Activated CD8-positive, alpha-beta memory T cell treated with anti-CD3 and anti-CD28 coated beads for 24 hours (primary cell): ENCODE results near the gene C4BPB.
A peak's percentile ranks its signal among the peaks of the same experiment; 100 is the strongest.
"Not testable (repeated sequence)": the region's sequence is repeated elsewhere in the genome, so short reads cannot be mapped to it uniquely, and the experiment has no call there.

Experiments used
- DNase-seq: peaks from one replicate; pipeline ENCODE4 v3.0.0-alpha.2; 2020

C4BPB gene

GRCh38 chr1:207088701-207089626 is at the start of gene C4BPB:
C4BPB (plus strand) TSS chr1:207088860; CDS start chr1:207089532, 672 bp downstream.
- no peak for DNase-seq

- no peak for DNase-seq
These were observed 49.1 kb upstream of the C4BPB start for GRCh38 chr1:207039380-207040180.

- DNase-seq = no peak
These were observed 48.5 kb upstream of the C4BPB start for GRCh38 chr1:207040181-207040533.

- DNase-seq = not testable (repeated sequence)
These were observed 47.3 kb upstream of the C4BPB start for GRCh38 chr1:207041397-207041796.

GRCh38 chr1:207045453-207045852 is 43.2 kb upstream of the C4BPB start:
- DNase-seq = no peak

DNA sequence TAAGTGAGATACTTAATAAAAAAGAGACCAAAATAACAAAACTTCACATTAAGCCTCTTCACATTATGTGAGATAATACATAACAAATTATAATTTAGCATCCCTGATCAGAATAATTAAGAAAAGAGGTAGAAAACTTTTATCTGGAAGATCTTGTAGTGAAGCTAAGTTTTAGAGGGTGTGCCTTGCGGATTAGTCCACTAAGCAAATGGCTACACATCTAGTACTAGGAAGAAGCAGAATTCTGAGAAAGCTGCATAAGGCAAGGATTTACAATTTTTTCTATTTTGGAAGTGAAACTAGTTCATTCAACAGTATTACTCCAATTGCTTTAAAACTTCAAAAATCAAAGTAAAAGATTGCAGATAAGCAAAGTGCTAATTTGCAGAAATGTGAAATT is 41.2 kb upstream of the C4BPB start:
- DNase-seq = no peak

GRCh38 chr1:207048041-207048440 is 40.6 kb upstream of the C4BPB start:
- DNase-seq = no peak

DNA sequence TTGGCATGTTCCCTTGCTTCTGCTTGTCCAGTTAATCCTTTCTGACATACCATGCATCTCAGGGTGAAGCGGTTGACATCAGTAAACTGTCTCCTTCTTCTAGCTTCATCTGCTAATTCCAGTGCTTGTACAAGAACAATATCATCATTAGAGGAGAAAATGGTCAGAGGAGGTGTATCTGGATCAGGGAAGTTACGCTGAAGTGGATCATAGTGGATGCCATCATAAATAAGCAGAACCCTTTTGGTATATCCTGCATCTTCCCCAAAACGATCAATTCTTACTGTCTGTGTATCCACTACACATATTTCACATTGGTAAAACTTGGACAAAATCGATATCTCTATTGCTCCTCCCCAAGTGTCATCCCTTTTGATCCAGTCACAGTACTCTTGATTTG is 39.6 kb upstream of the C4BPB start:
- no peak for DNase-seq

- no peak for DNase-seq
These were observed 39.1 kb upstream of the C4BPB start for GRCh38 chr1:207049514-207049913.

DNA sequence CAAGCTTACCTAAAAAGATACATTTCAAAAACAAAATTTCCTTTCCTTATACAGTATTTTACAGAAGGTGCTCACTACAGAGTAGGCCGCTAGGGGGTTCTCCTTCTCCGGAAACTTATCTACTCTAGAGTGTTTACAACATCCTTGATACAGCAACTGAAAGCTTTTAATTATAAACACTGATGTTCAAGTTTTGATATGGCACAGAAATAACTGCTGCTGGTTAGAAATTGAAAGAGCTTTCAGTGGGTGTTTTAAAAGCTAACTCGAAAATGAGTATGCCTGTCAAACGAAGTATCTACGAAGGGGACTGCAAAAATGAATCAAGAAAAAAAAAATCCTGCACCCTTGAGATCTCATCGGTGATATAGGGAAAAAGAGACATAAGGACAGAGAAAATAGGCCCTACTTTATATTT is 38.7 kb upstream of the C4BPB start:
- no peak for DNase-seq

DNA sequence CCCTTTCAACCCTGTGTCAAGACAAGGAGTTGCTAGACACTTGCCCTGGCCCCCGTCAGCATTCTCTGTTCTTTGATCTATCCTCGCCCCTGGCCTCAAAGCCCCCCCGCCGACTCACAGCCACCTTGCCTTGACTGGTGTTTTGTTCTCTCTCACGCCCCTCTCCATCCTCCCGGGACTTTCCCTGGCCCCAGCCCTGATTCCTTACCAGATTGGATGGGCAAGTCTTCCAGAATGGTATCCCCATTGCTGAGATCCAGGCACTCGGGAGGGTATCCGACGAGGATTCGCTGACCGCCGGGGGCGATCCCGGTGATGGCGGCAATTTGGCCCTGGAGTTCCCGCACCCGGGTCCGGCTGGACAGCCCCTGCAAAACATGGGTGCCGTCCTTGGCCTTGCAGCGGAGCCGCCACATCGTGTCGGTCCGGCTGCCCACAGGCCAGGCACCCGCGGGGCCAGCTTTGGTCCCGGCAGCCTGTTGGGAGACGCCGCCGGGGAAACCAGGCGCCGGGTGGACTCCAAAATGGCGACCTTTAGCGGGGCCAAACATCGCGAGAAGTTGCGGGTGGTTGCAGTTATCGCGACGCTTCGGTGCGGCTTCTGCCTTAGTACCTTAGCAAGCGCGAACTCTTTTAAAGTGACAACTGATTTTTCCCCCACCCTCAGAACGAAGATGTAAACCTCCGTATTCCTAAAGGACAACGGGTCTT is 38.0 kb upstream of the C4BPB start:
- peak; percentile 94 for DNase-seq

- DNase-seq = peak; percentile 65
These were observed 37.3 kb upstream of the C4BPB start, which contains the start of gene YOD1 for GRCh38 chr1:207051191-207051943. YOD1 (minus strand) TSS chr1:207051208; CDS start chr1:207051030, 178 bp downstream.

- DNase-seq = peak; percentile 98
These were observed 35.5 kb upstream of the C4BPB start, which contains the start of gene PFKFB2 for GRCh38 chr1:207052911-207053769. PFKFB2 (plus strand) TSS chr1:207053275; CDS start chr1:207054718, 1,443 bp downstream.

GRCh38 chr1:207054491-207054890 is 34.2 kb upstream of the C4BPB start:
- DNase-seq = no peak

- no peak for DNase-seq
These were observed 33.2 kb upstream of the C4BPB start for GRCh38 chr1:207055386-207056001.

GRCh38 chr1:207056673-207057072 is 32.0 kb upstream of the C4BPB start:
- no peak for DNase-seq

DNA sequence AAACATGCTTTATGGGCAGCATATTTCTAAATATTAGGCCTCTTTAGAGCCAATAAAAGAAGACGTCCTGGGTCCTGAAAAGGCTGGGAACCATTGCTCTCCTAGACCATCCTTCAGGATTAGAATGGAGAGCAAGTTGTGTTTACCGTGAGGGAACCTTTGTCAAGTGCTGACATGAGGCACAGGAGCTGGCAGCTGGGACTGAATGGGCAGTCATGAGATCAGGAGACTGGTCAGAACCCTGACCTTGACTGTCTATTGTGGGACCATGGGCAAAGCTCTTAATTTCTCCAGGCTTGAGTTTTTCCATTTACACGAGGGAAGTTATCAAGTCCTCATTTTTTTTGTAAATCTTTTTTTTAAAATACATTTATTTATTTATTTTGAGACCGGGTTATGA is 30.4 kb upstream of the C4BPB start:
- DNase-seq = no peak

- no peak for DNase-seq
These were observed 29.5 kb upstream of the C4BPB start for GRCh38 chr1:207058878-207059867.

GRCh38 chr1:207059881-207060280 is 28.8 kb upstream of the C4BPB start:
- no peak for DNase-seq
